ENCODE data around the gene CYTH2. TPM values are rescaled to one million over a fixed set of nuclear protein-coding genes. Genes with fewer than 3 reads are reported as not detected.

Gene CYTH2
- polyA plus RNA-seq, 1 of the 3 experiments (the other 2 are of a cell fraction) = 69.5 TPM

GRCh38 chr19:48513289-48514122, 44.3 kb downstream of the CYTH2 start (continued):
- TF ChIP-seq USF2 (IDR thresholded peaks at IDR 0.05; ENCODE audit: borderline replicate concordance, low read depth, low read length) (no peak), SIN3A (IDR thresholded peaks at IDR 0.05; ENCODE audit: borderline replicate concordance, low read depth, low read length) (no peak), MAX (IDR thresholded peaks at IDR 0.05; ENCODE audit: low read depth) (0 out of 2 replicates have a peak, but pooled peaks have one; percentile 0), ELF1 (IDR thresholded peaks at IDR 0.05) (peak; percentile 82), FOXM1 (IDR thresholded peaks at IDR 0.05; ENCODE audit: low read depth) (no peak), FOXJ3 (CRISPR knock-in tag; IDR thresholded peaks at IDR 0.05) (0 out of 2 replicates have a peak, but pooled peaks have one; percentile 26)

- no peak for DNase-seq
- Histone ChIP-seq H3K27ac (ENCODE audit: low read depth in 2 of 2, low read length in 1 of 2) (peak overlapping the region in 1 of 2 experiments; percentile 16; a peak in 1 of 4 replicates), H3K4me2 (no peak overlapping the region; the same call in 1 of the 2 replicates), H3K4me1 (ENCODE audit: control insufficient read depth in 1 of 2, insufficient read depth in 2 of 2, low read depth in 1 of 2, low read length in 1 of 2) (peaks cover 0 to 22% of the 10 kb centered on the region in 2 experiments; a peak in 1 of 4 replicates), H3K79me2 (ENCODE audit: insufficient read depth) (no peaks in the 10 kb centered on the region), H4K20me1 (ENCODE audit: insufficient read depth) (no peaks in the 10 kb centered on the region), H3K9me3 (no peaks in the 10 kb centered on the region), H3K4me3 (ENCODE audit: low read depth in 2 of 2, low read length in 1 of 2) (peak overlapping the region; percentile 58 to 72; a peak in 2 of 4 replicates), H3K27me3 (ENCODE audit: insufficient read depth) (no peaks in the 10 kb centered on the region), H3F3A (replicated peaks; ENCODE audit: insufficient read depth) (peaks cover 11% of the 10 kb centered on the region), H3K9ac (no peak overlapping the region), H3K36me3 (replicated peaks in 1 of 2; ENCODE audit: control insufficient read depth in 1 of 2, insufficient read depth in 2 of 2, low read length in 1 of 2) (no peaks in the 10 kb centered on the region), H3K9me2 (no peaks in the 10 kb centered on the region), H2AFZ (ENCODE audit: low read depth) (peak overlapping the region; percentile 61; the same call in 1 of the 2 replicates)
- TF ChIP-seq FOXJ3 (CRISPR knock-in tag; IDR thresholded peaks at IDR 0.05) = no peak
- ChIA-PET POLR2A (interaction anchor here (1.0 to 1.7 kb wide), 2 partner anchors 16 to 105 kb away, joined by 3 to 4 read pairs; partner anchors contain the start of genes RPL18 and SPHK2), CTCF (interaction anchor here (0.6 to 1.1 kb wide), 3 partner anchors 18 to 71 kb away, joined by 3 to 4 read pairs (median 4); no protein-coding TSS in a partner anchor)
- 18% methylated on average over 7 of the region's 11 CpGs for WGBS (ENCODE audit: low lambda C conversion rate)
Measured at GRCh38 chr19:48514123-48514458, 44.9 kb downstream of the CYTH2 start.

- H3K4me3 ChIP-seq (ENCODE audit: low read depth in 2 of 2, low read length in 1 of 2) = no peak overlapping the region
- no peaks in the 10 kb centered on the region for H3K9me3 ChIP-seq
- peaks cover 11% of the 10 kb centered on the region for H3F3A ChIP-seq (replicated peaks; ENCODE audit: insufficient read depth)
- H3K4me1 ChIP-seq (ENCODE audit: control insufficient read depth in 1 of 2, insufficient read depth in 2 of 2, low read depth in 1 of 2, low read length in 1 of 2) = peaks cover 0 to 15% of the 10 kb centered on the region in 2 experiments; a peak in 1 of 4 replicates
- no peaks in the 10 kb centered on the region for H4K20me1 ChIP-seq (ENCODE audit: insufficient read depth)
- H3K9ac ChIP-seq = no peak overlapping the region
- no peaks in the 10 kb centered on the region for H3K9me2 ChIP-seq
- H3K27ac ChIP-seq (ENCODE audit: low read depth in 2 of 2, low read length in 1 of 2) = no peak overlapping the region
- WGBS (ENCODE audit: low lambda C conversion rate) = 84% methylated on average over 8 of the region's 8 CpGs
- no peaks in the 10 kb centered on the region for H3K27me3 ChIP-seq (ENCODE audit: insufficient read depth)
- POLR2A ChIA-PET = no interaction called here
- CTCF ChIA-PET = interaction anchor here (1.1 to 1.2 kb wide), 3 partner anchors 10 to 68 kb away, joined by 3 to 6 read pairs (median 3); no protein-coding TSS in a partner anchor
- no peaks in the 10 kb centered on the region for H3K36me3 ChIP-seq (replicated peaks in 1 of 2; ENCODE audit: control insufficient read depth in 1 of 2, insufficient read depth in 2 of 2, low read length in 1 of 2)
- H3K4me2 ChIP-seq = no peak overlapping the region
- DNase-seq = no peak
- no peaks in the 10 kb centered on the region for H3K79me2 ChIP-seq (ENCODE audit: insufficient read depth)
- TF ChIP-seq ELF1 (IDR thresholded peaks at IDR 0.05) (no peak), USF2 (IDR thresholded peaks at IDR 0.05; ENCODE audit: borderline replicate concordance, low read depth, low read length) (no peak), CTCF (IDR thresholded peaks at IDR 0.05) (no peak), FOSL2 (IDR thresholded peaks at IDR 0.05; ENCODE audit: borderline replicate concordance, low read depth) (no peak), RAD21 (IDR thresholded peaks at IDR 0.05; ENCODE audit: low read length) (no peak), NRF1 (IDR thresholded peaks at IDR 0.05; ENCODE audit: low read depth, low read length) (no peak), RXRA (IDR thresholded peaks at IDR 0.05; ENCODE audit: borderline replicate concordance, low read depth) (no peak)
- H2AFZ ChIP-seq (ENCODE audit: low read depth) = no peak overlapping the region
Measured at GRCh38 chr19:48516536-48516935, 47.4 kb downstream of the CYTH2 start.

Data from SK-N-SH (cell line).